Kidney capillary endothelial cell (primary cell): Measurements from ENCODE around the gene NCEH1.

Experiments used
- DNase-seq: peaks from one replicate; pipeline ENCODE4 v3.0.0-alpha.2; 2018; ENCODE audit warnings: low spot score

The NCEH1 gene

GRCh38 chr3:172580680-172581401 lies 130.0 kb downstream of the NCEH1 start:
- no peak for DNase-seq
